GM12875 (cell line): ENCODE results near the gene PNPLA7.
"Not testable (repeated sequence)": the region's sequence is repeated elsewhere in the genome, so short reads cannot be mapped to it uniquely, and the experiment has no call there.

ENCODE experiments used
- H3K4me3 ChIP-seq: one replicate; pipeline ENCODE4 v1.5.1; 2011; ENCODE audit warnings: low read depth, low read length, control low read depth
- TF ChIP-seq, protein P1 (sequence below): IDR thresholded peaks from 2 replicates; pipeline ENCODE4 v1.5.1; 2011; ENCODE audit warnings: low read depth, mild to moderate bottlenecking, control low read depth, inconsistent platforms, low read length, moderate library complexity, borderline replicate concordance; ENCODE audit not compliant: insufficient read depth

Gene PNPLA7

DNA sequence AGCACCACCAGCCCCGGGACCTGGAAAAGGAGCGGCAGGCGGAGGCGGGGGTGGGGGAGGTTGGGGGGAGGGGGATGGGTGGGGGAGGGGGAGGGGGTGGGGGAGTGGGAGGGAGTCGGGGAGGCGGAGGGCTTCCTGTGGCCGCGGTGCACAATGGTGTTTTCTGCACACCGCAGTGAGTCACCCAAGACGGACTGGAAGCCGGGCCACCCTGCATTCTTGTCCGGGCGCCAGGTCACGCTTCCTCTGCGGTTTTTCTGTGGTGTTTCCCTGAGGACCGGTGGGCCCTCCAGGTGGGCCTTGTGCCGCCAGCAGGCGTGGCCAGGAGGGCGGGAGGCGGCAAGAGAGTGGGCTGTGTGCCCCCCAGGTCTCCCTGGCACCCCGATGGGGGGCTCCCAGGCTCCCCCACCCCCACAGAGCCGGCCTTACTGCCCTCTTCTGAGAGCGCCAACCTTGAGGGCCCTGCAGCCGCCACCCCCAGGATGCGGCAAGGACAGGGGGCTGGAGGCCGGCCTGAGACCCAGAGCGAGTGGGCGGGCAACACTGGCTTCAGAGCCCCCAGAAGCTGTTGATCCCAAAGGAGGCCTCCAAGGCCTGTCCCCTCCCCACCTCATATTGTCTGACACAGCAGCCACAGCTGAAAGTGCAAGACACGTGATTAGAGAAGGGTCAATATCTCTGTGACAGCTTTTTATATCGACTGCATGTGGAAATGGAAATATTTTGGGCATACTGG lies 138.4 kb downstream of the PNPLA7 start:
- TF ChIP-seq, protein P1, sequence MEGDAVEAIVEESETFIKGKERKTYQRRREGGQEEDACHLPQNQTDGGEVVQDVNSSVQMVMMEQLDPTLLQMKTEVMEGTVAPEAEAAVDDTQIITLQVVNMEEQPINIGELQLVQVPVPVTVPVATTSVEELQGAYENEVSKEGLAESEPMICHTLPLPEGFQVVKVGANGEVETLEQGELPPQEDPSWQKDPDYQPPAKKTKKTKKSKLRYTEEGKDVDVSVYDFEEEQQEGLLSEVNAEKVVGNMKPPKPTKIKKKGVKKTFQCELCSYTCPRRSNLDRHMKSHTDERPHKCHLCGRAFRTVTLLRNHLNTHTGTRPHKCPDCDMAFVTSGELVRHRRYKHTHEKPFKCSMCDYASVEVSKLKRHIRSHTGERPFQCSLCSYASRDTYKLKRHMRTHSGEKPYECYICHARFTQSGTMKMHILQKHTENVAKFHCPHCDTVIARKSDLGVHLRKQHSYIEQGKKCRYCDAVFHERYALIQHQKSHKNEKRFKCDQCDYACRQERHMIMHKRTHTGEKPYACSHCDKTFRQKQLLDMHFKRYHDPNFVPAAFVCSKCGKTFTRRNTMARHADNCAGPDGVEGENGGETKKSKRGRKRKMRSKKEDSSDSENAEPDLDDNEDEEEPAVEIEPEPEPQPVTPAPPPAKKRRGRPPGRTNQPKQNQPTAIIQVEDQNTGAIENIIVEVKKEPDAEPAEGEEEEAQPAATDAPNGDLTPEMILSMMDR, result no peak
- no peak overlapping the region for H3K4me3 ChIP-seq

DNA sequence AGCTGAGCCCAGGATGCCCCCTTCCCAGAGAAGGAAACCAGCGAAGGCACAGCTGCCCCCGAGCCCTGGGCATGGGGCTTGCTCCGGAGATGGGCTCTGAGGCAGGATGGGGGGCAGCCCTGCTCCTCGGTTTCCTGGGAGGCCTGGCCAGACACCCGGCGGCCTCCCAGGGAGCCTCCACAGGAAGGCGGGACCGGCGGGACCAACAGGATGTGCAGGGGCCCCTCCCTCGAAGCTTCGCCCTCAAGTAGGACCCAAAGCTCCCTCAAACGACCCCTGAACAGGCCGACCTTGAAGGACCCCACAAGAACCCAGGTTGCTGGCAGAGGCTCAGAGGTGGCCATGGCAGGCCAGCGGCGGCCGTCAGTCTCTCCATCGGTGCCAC lies 138.9 kb downstream of the PNPLA7 start:
- TF ChIP-seq, protein P1, result no peak
- H3K4me3 ChIP-seq, result no peak overlapping the region

DNA sequence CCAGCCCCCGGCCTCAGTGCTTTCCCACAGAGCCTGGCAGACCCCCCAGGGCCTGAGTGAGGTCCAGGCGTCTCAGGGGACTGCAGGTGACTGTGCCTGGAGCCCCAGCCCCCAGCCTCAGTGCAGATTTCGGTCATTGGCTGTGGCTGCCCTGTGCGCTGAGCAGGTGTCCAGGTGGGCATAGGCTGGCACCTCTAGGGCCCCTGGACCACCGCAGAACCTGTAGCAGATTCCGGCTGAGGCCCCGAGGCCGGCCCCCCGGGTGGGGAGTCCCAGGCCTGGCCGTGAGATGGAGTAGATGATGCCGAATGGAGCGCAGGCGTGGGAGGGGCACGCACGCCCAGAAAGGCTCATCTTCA lies 139.3 kb downstream of the PNPLA7 start:
- H3K4me3 ChIP-seq, result no peak overlapping the region
- TF ChIP-seq, protein P1, result no peak

DNA sequence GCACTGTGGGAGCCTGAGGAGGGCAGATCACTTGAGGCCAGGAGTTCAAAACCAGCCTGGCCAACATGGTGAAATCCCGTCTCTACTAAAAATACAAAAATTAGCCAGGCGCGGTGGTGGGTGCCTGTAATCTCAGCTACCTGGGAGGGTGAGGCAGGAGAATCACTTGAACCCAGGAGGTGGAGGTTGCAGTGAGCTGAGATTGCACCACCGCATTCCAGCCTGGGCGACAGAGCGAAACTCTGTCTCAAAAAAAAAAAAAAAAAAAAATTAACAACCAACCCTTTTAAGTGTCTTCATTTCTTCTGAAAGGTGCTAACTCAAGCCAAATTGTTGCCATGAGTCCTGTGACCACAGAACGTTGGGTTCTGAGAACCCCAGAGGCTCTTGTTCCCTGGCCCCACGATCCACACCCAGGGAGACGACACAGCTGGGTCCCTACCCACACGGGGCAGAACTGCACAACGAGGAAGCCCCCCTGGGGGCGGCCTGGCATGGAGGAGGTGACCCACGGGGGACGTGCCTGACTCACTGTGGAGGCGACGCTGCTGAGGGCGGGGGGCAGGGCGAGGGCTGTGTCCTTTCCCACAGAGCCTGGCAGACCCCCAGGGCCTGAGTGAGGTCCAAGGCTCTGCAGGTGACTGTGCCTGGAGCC lies 139.8 kb downstream of the PNPLA7 start:
- not testable (repeated sequence) for H3K4me3 ChIP-seq
